GM21737 (cell line): ENCODE data around the gene PRKAA2.
"Not testable (repeated sequence)": the region's sequence is repeated elsewhere in the genome, so short reads cannot be mapped to it uniquely, and the experiment has no call there.

Experiments used
- ATAC-seq: cut with Tn5 transposase; IDR thresholded peaks from one replicate; pipeline ENCODE4 v1.9.1; 2021; ENCODE audit warnings: mild to moderate bottlenecking, moderate library complexity; ENCODE audit not compliant: unreplicated experiment

PRKAA2 gene

GRCh38 chr1:56644919-56645676 lies at the start of gene PRKAA2:
PRKAA2 (plus strand) TSS chr1:56645314; CDS start chr1:56645388, 74 bp downstream.
- ATAC-seq = no peak

- ATAC-seq = not testable (repeated sequence)
Observed at GRCh38 chr1:56595397-56596191, 49.5 kb upstream of the PRKAA2 start.

- not testable (repeated sequence) for ATAC-seq
Observed at GRCh38 chr1:56610097-56610496, 35.0 kb upstream of the PRKAA2 start.

- ATAC-seq = not testable (repeated sequence)
Observed at GRCh38 chr1:56610770-56611169, 34.3 kb upstream of the PRKAA2 start.

GRCh38 chr1:56617141-56617540 lies 28.0 kb upstream of the PRKAA2 start:
- no peak for ATAC-seq

- ATAC-seq = no peak
Observed at GRCh38 chr1:56625819-56626440, 19.2 kb upstream of the PRKAA2 start.

GRCh38 chr1:56626546-56626945 lies 18.6 kb upstream of the PRKAA2 start:
- ATAC-seq = no peak

- no peak for ATAC-seq
Observed at GRCh38 chr1:56627019-56627635, 18.0 kb upstream of the PRKAA2 start.

GRCh38 chr1:56627636-56628039 lies 17.5 kb upstream of the PRKAA2 start:
- ATAC-seq = no peak

GRCh38 chr1:56630786-56631185 lies 14.3 kb upstream of the PRKAA2 start:
- ATAC-seq = no peak

GRCh38 chr1:56631901-56632300 lies 13.2 kb upstream of the PRKAA2 start:
- ATAC-seq = no peak

- ATAC-seq = no peak
Observed at GRCh38 chr1:56634981-56635380, 10.1 kb upstream of the PRKAA2 start.

- ATAC-seq = no peak
Observed at GRCh38 chr1:56638248-56638647, 6.9 kb upstream of the PRKAA2 start.

GRCh38 chr1:56639211-56639610 lies 5.9 kb upstream of the PRKAA2 start:
- no peak for ATAC-seq

- ATAC-seq = no peak
Observed at GRCh38 chr1:56643661-56644060, 1.5 kb upstream of the PRKAA2 start.

- ATAC-seq = no peak
Observed at GRCh38 chr1:56644064-56644918, 823 bp upstream of the PRKAA2 start.

- no peak for ATAC-seq
Observed at GRCh38 chr1:56645677-56646305, 677 bp downstream of the PRKAA2 start.

- no peak for ATAC-seq
Observed at GRCh38 chr1:56646611-56647010, 1.5 kb downstream of the PRKAA2 start.

- ATAC-seq = no peak
Observed at GRCh38 chr1:56647106-56647505, 2.0 kb downstream of the PRKAA2 start.

GRCh38 chr1:56648546-56648945 lies 3.4 kb downstream of the PRKAA2 start:
- no peak for ATAC-seq
